ENCODE data around the gene PRODH2.

PRODH2 gene, protein sequence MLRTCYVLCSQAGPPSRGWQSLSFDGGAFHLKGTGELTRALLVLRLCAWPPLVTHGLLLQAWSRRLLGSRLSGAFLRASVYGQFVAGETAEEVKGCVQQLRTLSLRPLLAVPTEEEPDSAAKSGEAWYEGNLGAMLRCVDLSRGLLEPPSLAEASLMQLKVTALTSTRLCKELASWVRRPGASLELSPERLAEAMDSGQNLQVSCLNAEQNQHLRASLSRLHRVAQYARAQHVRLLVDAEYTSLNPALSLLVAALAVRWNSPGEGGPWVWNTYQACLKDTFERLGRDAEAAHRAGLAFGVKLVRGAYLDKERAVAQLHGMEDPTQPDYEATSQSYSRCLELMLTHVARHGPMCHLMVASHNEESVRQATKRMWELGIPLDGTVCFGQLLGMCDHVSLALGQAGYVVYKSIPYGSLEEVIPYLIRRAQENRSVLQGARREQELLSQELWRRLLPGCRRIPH

DNA sequence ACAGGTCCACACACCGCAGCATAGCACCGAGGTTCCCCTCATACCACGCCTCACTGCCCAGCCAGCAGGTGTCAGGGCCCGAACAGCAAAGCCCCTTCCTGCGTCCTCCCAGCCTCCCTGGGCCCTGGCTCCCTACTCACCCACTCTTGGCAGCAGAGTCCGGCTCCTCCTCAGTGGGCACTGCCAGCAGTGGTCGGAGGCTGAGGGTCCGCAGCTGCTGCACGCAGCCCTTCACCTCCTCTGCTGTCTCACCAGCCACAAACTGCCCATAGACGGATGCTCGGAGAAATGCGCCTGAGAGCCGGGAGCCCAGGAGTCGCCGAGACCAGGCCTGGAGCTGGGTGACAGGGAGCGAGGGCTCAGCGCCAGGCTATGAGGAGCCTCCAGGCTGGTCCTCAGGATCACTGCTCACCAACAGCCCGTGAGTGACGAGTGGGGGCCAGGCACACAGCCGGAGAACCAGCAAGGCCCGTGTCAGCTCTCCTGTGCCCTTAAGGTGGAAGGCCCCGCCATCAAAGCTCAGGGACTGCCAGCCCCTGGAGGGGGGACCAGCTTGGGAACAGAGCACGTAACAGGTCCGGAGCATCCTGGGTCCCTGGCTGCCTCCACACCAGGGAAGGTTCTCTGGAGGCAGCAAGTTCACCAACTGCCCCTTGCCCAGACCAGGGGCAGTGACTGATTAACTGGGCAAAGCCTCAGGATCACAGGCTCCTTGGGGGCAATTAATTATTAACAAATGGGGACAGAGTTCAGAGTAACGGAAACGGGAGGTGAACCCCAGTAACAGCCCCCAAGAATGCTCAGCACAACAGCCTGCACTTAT is at the start of gene PRODH2:
Gene PRODH2 (minus strand): TSS at position 626 of the 823 bp plus-strand sequence. CDS start 40 bp downstream, at position 586.
- DNase-seq, result no peak

DNA sequence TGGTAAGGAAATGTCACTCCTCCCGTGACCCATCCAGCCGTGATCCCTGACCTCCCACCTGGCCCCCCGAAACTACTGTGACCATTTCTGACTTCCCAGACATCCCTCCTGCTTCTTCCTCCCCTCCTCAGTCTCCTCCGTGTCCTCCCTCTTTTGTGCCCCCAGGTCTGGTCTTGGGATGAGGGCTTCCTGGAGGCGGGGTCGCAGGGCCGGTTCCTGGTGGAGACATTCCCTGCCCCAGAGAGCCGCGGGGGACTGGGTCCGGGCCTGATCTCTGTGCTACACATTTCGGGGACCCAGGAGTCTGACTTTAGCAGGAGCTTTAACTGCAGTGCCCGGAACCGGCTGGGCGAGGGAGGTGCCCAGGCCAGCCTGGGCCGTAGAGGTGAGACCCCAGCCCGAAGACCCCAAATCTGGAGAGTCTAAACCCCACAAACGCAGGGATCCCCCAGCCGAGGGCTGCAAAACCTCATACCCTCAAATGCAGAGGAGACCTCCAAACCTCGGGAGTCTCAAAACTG is 49.1 kb upstream of the PRODH2 start:
- no peak for DNase-seq

DNA sequence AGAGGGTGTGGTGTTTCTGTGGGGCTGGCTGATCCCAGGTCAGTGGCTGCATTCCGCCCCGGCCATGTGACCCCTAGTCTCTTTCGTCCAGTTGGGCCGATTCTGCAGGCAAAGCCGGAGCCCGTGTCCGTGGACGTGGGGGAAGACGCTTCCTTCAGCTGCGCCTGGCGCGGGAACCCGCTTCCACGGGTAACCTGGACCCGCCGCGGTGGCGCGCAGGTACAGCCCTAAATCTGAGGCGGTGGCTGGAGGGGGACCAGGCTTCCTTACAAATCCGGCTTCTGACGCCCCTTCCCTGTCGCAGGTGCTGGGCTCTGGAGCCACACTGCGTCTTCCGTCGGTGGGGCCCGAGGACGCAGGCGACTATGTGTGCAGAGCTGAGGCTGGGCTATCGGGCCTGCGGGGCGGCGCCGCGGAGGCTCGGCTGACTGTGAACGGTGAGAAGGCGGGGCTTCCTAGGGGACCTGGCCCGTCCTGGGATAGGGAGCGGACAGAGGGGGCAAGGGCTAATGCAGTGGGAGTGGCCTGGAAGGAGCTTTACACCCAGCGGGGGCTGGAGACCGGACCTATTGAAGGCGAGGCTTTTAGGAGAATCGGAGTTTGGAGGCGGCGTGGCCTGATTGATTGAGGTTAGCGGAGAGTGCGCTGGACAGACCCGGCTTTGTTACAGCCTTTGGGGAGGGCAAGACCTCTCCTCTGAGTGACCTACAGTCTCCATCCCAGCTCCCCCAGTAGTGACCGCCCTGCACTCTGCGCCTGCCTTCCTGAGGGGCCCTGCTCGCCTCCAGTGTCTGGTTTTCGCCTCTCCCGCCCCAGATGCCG is 48.4 kb upstream of the PRODH2 start:
- DNase-seq, result no peak

DNA sequence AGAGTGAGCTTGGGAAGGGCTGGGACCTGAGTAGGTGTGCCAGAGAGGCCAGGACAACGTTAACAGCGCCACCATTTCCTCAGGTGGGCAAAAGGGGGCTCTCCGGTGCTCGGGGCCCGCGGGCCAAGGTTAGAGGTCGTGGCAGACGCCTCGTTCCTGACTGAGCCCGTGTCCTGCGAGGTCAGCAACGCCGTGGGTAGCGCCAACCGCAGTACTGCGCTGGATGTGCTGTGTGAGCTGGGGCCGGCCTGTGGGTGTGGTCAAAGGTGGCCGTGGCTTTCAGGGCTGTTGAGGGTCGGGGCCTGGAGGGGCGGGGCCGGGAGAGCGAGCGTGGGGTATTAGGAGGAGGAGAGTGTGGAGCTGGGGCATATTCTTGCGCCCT is 47.8 kb upstream of the PRODH2 start:
- DNase-seq, result no peak

DNA sequence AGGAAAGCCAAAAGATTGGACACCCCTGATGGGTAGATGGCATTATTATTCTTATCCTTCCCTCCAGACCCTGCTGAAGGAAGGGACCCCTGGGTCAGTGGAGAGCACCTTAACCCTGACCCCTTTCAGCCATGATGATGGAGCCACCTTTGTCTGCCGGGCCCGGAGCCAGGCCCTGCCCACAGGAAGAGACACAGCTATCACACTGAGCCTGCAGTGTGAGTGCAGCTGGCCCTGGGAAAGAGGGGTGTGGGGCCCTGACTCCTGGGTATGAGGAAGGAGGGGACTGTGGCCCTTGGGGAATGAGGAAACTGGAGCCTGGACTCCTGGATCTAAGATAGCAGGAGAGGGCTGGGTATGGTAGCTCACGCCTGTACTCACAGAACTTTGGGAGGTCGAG is 46.8 kb upstream of the PRODH2 start:
- DNase-seq, result no peak

DNA sequence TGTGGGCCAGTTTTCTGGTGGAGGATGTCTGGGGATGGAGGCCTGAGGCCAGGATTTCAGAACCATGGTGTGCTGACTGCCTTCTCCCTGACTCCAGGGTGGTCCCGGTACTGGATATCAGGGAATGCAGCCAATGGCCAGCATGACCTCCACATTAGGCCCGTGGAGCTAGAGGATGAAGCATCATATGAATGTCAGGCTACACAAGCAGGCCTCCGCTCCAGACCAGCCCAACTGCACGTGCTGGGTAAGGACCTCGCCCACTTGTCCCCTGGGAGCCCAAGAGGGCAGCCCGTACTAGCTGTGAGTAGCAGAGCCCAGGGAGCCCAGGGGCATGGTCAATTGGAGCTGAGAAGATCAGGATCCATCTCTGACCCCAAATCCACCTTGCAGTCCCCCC is 45.7 kb upstream of the PRODH2 start:
- no peak for DNase-seq

DNA sequence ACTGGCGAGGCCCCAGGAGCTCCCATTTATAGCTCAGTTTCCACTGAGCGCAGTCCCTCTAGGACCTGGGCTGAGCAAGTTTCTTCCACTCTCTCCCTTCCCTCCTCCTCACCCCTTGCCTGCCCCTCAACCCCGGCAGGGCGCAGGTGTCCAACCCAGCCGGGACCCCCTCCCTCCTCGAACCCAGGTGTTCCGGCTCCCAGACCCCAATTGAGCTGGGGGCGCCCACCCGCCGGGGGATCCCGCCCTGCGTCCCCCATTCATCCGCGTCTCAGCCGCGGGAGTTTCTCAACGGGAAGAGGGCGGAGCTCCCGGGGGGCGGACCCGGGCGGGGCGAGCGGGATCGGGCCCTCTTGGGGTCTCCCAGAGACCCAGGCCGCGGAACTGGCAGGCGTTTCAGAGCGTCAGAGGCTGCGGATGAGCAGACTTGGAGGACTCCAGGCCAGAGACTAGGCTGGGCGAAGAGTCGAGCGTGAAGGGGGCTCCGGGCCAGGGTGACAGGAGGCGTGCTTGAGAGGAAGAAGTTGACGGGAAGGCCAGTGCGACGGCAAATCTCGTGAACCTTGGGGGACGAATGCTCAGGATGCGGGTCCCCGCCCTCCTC is 44.0 kb upstream of the PRODH2 start, which contains the start of gene KIRREL2:
Gene KIRREL2 (plus strand): TSS at position 366 of the 604 bp plus-strand sequence. CDS start 209 bp downstream, at position 575.
- peak; percentile 78 for DNase-seq

DNA sequence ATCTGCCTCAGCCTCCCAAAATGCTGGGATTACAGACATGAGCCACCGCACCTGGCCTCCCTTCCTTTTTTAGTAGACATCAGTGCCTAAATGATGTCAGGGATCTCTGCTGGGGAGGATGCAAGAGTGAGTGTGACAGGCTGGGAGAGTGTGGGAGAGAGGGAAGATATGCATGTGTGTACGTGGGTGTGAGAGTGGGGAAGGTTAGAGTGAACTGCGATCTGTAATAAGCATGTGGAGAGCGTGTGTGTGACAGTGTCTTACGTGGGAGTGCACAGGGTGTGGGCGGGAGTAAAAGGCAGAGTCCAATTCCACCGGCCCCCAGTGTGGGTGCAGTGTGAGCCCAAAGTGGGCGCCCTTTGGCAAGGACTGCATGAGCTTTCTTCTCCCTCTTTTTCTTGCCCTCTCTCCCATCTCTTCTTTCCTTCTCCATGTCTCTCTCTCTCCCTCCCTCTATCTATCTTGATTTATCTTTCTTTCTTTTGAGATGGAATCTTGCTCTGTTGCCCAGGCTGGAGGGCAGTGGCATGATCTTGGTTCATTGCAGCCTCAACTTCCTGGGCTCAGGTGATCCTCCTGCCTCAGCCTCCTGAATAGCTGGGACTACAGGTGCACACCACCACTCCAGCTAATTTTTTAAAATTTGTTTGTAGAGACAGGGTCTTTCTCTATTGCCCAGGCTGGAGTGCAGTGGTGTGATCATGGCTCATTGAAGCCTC is 40.6 kb upstream of the PRODH2 start:
- no peak for DNase-seq

DNA sequence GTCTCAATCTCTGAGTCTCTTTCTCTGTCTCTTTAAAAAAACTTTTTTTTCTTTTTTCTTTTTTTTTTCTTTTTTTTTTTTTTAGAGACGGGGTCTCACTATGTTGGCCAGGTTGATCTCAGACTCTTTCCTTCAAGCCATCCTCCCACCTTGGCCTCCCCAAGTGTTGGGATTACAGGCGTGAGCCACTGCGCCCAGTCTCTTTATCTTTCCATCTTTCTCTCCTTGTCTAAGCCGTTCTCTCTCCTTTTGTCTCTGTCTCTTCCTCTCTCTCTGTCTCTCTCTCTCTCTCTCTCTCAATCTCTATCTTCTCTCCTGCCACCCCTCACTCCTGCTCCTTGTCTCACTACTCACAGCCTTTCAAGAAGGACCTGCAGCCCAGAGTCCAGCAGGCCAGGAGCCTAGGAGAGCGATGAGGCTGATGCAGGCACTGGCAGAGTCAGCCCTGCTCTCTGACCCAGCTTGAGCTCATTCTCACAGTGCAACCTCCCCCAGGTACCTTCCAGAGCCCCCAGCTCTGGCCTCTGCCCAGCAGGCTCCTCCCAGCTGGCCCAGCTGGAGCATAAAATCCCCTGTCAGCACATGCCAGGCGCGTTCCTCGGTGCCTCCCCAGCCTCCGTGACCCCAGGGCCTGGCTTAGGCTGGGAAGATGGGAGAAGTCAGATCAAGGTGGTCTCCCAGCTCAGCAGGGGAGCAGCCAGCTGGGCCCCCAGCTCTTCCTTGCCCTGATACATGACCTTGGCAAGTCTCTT is 39.6 kb upstream of the PRODH2 start, which contains the start of gene NPHS1:
Gene NPHS1 (minus strand): TSS at position 476 of the 752 bp plus-strand sequence. CDS start 667 bp downstream, outside the sequence.
- no peak for DNase-seq

DNA sequence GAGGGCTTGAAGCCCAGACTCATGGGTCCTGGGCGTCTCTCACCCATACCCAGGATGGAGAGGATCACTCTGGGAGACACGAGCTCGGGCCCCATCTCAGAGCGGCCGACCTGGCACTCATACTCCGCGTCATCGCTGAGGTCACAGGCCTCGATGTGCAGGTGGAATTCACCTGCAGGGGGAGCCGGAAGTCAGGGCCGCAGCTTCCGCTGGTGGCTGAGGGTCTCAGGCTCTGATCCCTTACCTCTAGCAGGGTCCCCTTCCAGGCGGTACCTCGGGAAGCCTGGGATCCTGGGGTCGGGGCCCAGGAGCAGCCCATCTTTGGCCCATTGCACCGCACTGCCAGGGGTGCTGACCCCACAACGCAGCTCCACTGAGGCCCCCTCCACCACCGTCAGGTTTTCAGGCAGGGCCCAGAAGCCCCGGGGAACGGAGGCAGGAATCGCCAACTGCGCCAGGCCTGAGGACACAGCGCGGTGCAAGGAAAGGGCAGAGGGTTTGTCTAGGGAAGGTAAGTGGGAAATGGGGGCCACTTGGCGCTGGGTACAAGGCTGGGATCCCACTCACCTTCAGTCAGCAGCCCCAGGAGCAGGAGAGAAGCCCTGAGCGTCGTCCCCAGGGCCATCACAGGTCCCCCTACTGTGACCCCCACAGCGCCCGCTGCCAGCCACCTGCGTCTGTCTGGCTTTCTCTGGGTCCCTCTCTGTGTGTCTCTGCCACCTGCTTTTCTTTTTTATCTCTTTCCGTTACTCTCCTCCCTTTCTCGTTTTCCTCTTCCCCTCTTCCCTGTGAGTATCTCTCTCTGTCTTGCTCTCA is 38.8 kb upstream of the PRODH2 start:
- no peak for DNase-seq

DNA sequence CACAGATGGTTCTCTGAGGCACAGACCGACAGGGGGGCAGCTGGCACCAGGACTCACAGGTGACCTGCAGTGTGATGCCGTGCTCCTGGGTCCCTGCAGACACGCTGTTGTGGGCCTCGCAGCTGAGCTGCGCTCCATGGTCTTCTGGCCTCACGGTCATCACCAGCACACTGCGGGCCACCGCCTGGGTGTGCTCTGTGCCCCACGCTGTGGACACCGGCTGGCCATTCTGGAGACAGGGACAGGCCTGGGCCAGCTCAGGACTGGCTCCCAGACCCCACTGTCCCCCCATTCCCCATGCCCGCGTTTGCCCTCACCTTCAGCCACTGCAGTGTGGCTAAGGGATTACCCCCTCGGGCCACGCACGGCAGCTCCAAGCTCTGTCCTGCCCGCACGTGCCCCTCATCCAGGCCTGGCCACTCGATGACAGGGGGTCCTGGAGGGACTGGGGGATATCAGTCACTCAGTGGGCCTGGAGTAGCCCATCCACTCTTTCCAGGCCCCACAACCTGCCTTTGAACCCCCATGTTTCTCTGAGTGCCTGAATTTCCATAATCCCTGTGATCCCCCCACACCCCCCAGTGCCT is 36.4 kb upstream of the PRODH2 start:
- DNase-seq, result no peak

DNA sequence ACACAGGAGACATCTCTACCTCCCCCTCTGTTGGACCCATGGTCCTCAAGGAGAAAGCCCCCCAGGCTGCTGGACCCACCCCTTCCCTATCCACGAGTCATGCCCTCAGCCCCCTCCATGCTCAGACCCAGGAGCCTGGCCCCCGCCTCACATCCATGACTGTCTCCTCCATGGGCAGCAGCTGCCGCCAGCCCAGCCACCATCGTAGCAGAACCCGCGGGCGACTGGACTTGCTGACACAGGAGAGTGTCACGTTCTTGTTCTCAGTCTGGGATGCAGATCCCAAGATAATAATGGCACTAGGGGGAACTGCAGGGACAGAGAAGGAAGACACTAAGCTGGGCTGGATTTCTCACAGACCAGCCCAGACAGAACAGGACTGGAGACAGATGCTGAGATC is 35.8 kb upstream of the PRODH2 start:
- DNase-seq, result no peak

DNA sequence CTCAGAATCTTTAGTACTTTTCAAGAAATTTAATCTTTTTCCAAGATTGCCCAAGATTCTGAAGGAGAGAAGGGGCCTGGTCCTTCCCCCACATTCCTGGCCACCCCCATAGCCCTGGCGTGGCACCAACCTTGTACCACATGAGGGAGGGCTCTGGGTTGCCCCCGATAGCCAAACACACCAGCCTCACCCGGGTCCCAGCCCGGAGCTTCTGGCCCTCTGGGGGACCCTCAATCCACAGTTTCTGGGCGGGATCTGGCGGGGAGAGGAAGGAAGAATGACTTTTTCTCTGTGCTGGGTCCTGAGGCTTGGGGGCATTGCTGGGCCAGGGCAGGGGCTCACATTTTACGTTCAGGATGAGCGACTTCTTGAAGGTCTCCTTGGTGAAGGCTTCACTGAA is 35.3 kb upstream of the PRODH2 start:
- DNase-seq, result no peak

DNA sequence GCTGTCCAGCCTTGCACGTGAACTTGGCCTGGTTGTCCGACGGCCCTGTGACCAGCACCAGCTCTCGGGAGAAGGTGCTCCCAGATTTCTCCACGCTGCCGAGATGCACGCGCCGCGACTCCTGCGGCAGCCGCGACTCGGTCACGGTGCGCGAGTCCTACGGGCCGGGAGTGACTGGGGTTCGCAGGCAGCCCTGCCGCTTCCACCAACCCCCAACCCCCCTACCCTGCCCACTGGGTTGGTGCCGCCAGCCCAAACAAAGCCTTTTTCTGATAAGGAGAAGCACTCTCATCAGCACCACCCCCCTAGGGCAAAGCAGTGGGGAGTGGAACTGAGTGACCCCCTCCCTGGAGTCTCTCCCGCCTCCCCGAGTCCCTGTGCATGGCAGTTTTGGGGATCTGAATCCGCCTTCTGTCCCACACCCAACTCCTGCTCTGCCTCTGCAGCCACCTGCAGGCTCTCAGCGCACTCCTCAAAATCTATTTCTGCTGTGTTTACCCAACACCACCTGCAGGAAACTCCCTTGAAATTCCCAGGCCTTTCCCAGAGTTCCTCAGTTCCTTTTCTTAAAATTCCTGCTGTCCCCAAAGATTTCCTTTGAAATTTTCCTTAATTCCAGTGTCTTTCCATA is 33.5 kb upstream of the PRODH2 start:
- no peak for DNase-seq

DNA sequence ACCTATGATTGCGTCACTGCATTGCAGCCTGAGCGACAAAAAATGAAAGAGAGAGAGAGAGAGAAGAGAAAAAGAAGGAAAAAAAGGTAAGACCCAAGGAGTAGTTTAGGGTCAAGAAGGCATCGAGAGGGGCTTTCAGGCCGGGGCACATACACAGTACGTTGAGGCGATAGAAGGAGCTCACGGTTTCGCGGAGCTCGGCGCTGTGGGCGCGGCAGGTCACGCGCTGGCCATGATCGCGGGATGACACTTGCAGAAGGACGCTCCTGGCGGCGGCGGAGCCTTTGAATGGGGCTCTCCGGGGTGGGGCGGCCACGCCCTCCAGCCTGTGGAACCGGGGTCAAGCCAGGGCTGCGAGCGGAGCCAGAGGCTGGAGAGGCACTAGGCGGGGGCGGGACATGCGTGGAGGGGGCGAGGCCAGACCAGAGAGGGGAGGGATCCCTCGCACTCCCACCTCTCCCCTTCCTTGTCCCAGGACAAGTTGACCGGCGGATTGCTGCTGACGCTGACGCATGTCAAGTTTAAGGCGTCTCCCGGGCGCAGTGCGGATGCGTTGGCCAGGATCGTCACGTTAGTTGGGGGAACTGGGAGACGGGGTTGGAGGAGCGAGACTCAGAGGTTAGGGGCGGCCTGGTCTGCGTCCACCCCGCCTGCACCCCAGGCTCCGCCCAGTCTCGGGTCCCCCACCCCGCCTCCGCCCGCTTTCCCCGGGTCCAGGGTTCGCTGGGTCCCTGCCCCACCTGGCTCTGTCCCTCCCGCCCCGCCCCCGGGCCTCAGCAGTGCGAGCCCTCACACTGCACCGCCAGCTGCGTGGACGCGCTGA is 32.8 kb upstream of the PRODH2 start:
- DNase-seq, result no peak

DNA sequence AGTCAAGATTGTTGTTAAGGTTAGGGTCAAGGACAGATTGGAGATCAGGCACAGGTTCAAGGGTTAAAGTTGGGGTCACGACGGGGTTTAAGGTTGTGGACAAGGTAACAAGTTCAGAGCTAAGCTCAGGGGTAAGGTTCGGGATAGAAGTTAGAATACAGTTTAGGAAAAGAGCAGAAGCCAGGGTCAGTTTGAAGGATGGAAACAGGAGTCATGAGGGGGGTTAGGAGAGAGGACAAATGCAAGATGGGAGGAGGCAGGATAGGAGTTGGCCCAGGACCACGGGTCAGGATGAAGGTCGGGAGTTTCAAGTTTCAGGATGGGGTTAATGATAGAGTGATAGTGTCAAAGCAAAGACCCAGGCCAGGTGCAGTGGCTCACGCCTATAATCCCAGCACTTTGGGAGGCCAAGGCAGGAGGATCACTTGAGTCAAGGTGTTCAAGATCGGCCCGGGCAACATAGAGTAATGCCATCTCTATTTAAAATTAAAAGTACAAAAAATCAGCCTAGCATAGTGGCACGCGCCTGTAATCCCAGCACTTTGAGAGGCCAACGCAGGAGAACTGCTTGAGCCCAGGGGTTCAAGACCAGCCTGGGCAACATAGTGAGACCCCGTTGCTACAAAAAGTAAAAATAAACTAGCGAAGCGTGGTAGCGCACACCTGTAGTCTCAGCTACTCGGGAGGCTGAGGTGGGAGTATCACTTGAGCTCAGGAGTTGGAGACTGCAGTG is 32.0 kb upstream of the PRODH2 start:
- DNase-seq, result no peak

All from activated effector memory CD4-positive, alpha-beta T cell treated with anti-CD3 and anti-CD28 coated beads, Interleukin-2, amount 50 U/mL, for 16 hours (primary cell).